ENCODE measurements around the gene IKZF1. TPM values are rescaled to one million over a fixed set of nuclear protein-coding genes. Genes with fewer than 3 reads are reported as not detected.

The IKZF1 gene
- total RNA-seq, 2 donors from 2014 or later = 4.9 to 5.6 TPM

DNA sequence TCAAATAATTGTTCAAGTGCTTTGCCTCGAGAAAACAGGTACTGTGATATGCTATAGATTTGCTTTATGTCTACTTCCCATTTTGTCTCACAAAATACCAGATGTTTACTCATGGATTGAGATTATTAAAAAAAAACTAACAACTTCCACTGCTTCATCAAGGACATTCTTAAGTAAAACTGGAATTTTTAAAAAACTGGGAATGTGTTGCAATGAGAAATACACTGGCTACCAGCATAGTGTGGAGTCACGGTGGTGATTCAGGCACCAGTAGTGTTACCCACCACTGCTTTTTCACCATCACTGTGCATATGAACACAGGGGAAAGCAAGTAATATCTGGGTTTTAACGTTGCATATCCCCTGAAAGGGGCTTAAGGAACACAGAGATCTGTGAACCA, 124.4 kb downstream of the IKZF1 start:
- H3K4me1 ChIP-seq = no peaks in the 10 kb centered on the region
- intact Hi-C loops (cut with DNase I) = no loop called here
- H3K27ac ChIP-seq = no peak overlapping the region
- no peak for TF ChIP-seq CTCF (IDR thresholded peaks at IDR 0.05)
- no peaks in the 10 kb centered on the region for H3K27me3 ChIP-seq
- no peak for DNase-seq
- H3K9ac ChIP-seq (ENCODE audit: low read depth in 2 of 2, low read length in 2 of 2) = no peak overlapping the region
- H3K36me3 ChIP-seq = no peaks in the 10 kb centered on the region
- H3K4me3 ChIP-seq = no peak overlapping the region
- H3K9me3 ChIP-seq = no peaks in the 10 kb centered on the region

GRCh38 chr7:50431316-50431715, 126.8 kb downstream of the IKZF1 start:
- Histone ChIP-seq H3K9ac (ENCODE audit: low read depth in 2 of 2, low read length in 2 of 2) (no peak overlapping the region), H3K27me3 (no peaks in the 10 kb centered on the region), H3K36me3 (no peaks in the 10 kb centered on the region), H3K9me3 (no peaks in the 10 kb centered on the region), H3K27ac (no peak overlapping the region), H3K4me3 (no peak overlapping the region), H3K4me1 (no peaks in the 10 kb centered on the region)
- TF ChIP-seq CTCF (IDR thresholded peaks at IDR 0.05) = no peak
- intact Hi-C loops (cut with DNase I) = no loop called here
- no peak for DNase-seq

GRCh38 chr7:50431722-50432305, 127.3 kb downstream of the IKZF1 start:
- no peak overlapping the region for H3K27ac ChIP-seq
- H3K9me3 ChIP-seq = no peaks in the 10 kb centered on the region
- no peaks in the 10 kb centered on the region for H3K4me1 ChIP-seq
- no peak overlapping the region for H3K9ac ChIP-seq (ENCODE audit: low read depth in 2 of 2, low read length in 2 of 2)
- DNase-seq = no peak
- no peak overlapping the region for H3K4me3 ChIP-seq
- intact Hi-C loops (cut with DNase I) = no loop called here
- TF ChIP-seq CTCF (IDR thresholded peaks at IDR 0.05) = no peak
- no peaks in the 10 kb centered on the region for H3K36me3 ChIP-seq
- H3K27me3 ChIP-seq = no peaks in the 10 kb centered on the region

- H3K9me3 ChIP-seq = no peaks in the 10 kb centered on the region
- no peaks in the 10 kb centered on the region for H3K36me3 ChIP-seq
- no peaks in the 10 kb centered on the region for H3K27me3 ChIP-seq
- H3K4me3 ChIP-seq = no peak overlapping the region
- no peak overlapping the region for H3K27ac ChIP-seq
- H3K9ac ChIP-seq (ENCODE audit: low read depth in 2 of 2, low read length in 2 of 2) = no peak overlapping the region
- intact Hi-C loops (cut with DNase I) = no loop called here
- DNase-seq = no peak
- no peak for TF ChIP-seq CTCF (IDR thresholded peaks at IDR 0.05)
- H3K4me1 ChIP-seq = no peaks in the 10 kb centered on the region
These were observed 131.8 kb downstream of the IKZF1 start for GRCh38 chr7:50436133-50436806.

DNA sequence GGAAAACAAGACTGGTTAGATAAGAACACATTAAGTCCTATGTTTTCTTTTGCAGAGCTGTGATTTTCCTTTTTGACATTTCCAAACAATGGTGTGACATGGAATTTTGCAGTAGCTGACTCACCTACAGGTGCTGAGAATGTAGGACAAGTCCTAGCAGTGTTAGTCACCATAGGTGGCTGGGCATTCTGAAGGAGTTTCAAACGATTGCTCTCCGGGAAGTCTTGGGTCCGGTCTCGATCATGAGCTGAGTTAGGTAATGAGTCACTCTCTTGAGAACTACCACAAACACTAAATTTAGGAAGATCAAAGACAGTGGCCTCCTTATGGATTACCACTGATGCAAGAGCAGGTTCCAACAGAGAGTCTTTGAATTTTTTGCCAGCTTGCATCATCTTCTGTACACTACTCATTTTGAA, 142.0 kb downstream of the IKZF1 start:
- H3K36me3 ChIP-seq = no peaks in the 10 kb centered on the region
- H3K27ac ChIP-seq = no peak overlapping the region
- H3K4me1 ChIP-seq = peaks cover 8% of the 10 kb centered on the region
- DNase-seq = no peak
- H3K9me3 ChIP-seq = no peaks in the 10 kb centered on the region
- no peak overlapping the region for H3K9ac ChIP-seq (ENCODE audit: low read depth in 2 of 2, low read length in 2 of 2)
- no peaks in the 10 kb centered on the region for H3K27me3 ChIP-seq
- TF ChIP-seq CTCF (IDR thresholded peaks at IDR 0.05) = no peak
- intact Hi-C loops (cut with DNase I) = no loop called here
- no peak overlapping the region for H3K4me3 ChIP-seq

Data from colonic mucosa (tissue), 4 donors.